ELR (cell line): ENCODE measurements around the gene GJB4.

Experiments
- DNase-seq: peaks from one replicate; pipeline ENCODE4 v3.0.0-alpha.2; 2015; ENCODE audit warnings: low read depth

The GJB4 gene

GRCh38 chr1:34778381-34778780 is 18.8 kb downstream of the GJB4 start:
- no peak for DNase-seq

- no peak for DNase-seq
These were observed 19.5 kb downstream of the GJB4 start for GRCh38 chr1:34779005-34779404.

DNA sequence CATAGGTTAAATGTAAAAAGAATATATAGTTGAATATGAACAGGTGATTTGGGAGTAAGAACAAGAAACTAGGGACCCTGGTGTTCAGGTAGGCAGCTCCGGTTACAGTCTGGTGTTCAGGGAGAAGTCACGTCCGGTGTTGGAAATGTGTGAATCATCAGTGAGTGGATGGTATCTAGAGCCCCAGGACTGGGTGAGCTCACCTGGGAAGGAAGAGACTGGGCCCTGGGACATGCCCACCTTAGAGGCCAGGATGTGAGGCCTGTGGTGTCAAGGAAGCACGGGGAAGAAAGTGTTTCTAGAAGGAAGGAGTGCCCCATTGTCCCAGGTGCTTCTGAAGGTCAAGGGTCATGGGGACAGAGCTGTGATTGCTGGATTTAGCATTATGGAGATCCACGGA is 20.0 kb downstream of the GJB4 start:
- DNase-seq, result no peak

GRCh38 chr1:34779962-34780361 is 20.4 kb downstream of the GJB4 start:
- DNase-seq, result no peak

- no peak for DNase-seq
These were observed 21.0 kb downstream of the GJB4 start for GRCh38 chr1:34780528-34780927.

DNA sequence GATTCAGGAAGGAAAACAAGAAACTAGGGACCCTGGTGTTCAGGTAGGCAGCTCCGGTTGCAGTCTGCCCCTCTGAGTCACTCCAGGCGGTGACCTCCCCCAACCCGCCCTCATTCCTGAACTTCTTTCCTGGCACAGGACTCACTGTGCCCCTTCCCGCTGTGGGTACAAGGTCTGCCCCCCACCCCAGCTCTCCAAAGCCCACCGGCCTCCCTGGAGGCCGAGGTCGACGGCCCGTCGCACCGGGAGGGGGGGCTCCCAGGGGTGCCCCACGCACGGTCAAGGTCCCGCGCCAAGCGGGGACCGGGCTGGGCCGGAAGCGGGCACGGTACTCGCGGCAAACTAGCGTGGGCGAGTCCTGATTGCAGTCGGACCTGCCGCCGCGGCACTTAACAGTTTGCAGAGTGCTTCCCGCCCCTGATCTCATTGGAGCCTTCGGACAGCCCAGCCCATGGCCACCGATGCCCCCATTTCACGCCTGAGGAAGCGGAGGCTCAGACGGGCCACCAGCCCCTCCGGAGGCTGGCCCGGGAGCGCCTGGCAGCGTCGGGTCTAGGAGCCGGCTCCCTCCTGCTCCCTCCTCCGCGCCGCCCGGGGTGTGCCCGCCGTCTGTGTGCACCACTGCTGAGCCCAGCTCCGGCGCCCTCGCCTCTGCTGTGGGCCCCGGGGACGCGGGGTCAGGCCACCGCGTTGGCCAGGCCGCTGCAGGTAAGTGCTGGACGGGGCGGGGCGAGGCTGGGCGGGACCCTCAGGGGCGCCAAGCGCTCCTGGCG is 21.7 kb downstream of the GJB4 start, which contains the start of gene GJB3:
Gene GJB3 (plus strand): TSS at position 144 of the 773 bp plus-strand sequence. CDS start 3,549 bp downstream, outside the sequence.
- peak; percentile 23 for DNase-seq

GRCh38 chr1:34781844-34782391 is 22.4 kb downstream of the GJB4 start:
- DNase-seq, result peak; percentile 15

GRCh38 chr1:34784751-34785221 is 25.2 kb downstream of the GJB4 start:
- DNase-seq, result no peak

DNA sequence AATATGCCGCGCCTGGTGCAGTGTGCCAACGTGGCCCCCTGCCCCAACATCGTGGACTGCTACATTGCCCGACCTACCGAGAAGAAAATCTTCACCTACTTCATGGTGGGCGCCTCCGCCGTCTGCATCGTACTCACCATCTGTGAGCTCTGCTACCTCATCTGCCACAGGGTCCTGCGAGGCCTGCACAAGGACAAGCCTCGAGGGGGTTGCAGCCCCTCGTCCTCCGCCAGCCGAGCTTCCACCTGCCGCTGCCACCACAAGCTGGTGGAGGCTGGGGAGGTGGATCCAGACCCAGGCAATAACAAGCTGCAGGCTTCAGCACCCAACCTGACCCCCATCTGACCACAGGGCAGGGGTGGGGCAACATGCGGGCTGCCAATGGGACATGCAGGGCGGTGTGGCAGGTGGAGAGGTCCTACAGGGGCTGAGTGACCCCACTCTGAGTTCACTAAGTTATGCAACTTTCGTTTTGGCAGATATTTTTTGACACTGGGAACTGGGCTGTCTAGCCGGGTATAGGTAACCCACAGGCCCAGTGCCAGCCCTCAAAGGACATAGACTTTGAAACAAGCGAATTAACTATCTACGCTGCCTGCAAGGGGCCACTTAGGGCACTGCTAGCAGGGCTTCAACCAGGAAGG is 25.8 kb downstream of the GJB4 start:
- DNase-seq, result no peak

DNA sequence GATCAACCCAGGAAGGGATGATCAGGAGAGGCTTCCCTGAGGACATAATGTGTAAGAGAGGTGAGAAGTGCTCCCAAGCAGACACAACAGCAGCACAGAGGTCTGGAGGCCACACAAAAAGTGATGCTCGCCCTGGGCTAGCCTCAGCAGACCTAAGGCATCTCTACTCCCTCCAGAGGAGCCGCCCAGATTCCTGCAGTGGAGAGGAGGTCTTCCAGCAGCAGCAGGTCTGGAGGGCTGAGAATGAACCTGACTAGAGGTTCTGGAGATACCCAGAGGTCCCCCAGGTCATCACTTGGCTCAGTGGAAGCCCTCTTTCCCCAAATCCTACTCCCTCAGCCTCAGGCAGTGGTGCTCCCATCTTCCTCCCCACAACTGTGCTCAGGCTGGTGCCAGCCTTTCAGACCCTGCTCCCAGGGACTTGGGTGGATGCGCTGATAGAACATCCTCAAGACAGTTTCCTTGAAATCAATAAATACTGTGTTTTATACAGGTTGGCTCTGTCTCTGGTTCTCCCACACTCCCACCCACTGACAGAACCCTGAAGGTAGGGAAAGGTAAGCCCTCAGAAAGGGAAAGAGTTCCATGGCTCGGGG is 26.4 kb downstream of the GJB4 start:
- no peak for DNase-seq

DNA sequence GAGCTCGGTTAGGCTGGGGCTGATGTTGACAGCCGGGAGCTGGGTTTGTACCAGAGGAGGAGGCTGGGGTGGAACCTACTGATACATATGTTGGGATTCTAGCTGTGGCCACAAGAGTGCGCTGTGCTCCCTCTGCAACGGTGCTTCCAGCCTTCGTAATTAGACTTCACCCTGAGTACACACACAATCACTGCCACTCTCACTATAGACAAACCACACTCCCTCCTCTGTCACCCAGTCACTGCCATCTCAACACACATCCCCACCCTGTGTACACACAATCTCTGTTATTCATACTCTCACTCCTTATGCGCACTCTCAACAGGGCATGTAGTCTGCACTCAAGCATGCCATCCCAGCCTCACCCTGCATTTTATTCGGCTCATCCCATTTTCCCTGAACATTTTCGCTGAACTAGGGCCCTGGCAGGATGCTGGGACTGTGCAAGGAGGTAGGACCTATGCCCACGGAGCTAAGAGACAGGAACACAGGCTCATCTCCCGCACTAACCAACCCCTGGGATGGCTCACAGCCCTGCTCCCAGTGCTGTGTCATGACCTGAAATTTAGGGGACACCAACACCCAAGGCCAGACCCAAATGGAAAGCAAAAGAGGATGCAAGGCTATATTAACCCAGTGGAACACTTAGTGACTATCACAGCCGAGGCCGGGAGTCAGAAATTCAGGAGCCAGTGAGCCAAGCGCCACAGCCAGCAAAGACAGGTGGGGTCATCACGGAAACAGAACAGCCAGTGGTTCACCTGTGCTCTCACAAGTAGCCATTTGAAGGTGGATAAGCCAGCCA is 27.2 kb downstream of the GJB4 start:
- peak; percentile 74 for DNase-seq

- peak; percentile 45 for DNase-seq
These were observed 28.2 kb downstream of the GJB4 start for GRCh38 chr1:34787461-34788420.

DNA sequence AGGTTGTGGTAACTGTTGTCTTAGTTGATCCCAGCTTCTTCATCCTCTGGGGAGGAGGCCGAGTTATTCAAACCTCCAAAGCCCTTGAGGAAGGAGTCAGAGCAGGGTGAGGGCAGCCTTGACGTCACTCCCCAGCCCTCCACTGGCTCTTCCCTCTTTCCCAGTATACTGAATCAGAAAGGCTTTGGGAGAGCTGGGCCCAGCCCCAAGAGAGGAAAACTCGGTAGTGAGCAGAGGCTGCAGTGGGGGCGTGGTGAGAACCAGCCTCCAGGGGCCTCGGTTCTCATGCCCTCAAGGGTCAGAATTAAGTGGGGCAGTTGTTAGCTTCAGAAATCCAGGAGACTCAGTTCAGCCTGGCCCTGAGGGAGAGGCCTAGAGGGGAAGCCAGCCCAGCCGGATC is 31.4 kb downstream of the GJB4 start:
- no peak for DNase-seq

DNA sequence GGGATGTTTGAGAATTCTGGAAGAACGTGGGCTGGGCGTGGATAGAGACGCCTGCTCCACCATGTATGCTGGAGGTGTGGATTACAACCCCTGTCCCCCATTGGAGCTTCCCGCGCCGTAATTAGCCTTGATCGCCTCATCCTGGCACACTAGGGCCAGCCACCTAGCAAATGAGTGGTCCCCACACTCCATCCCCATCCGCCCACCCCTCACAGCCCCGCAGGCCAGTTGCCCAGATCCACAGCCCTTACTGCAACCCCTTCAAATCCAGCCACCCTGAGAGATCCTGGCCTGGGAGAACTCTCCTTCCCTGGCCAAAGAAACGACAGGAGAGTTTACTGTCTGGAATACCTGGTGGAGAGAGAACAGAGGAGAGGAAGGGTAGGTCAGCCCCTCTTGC is 32.9 kb downstream of the GJB4 start:
- no peak for DNase-seq

GRCh38 chr1:34792868-34793727 is 33.6 kb downstream of the GJB4 start, which contains the start of gene GJA4:
Gene GJA4, plus strand, starts transcription at chr1:34792999. Its CDS starts 1,215 bp downstream, at chr1:34794214.
- DNase-seq, result no peak

GRCh38 chr1:34794001-34794789 is 34.7 kb downstream of the GJB4 start:
- no peak for DNase-seq

DNA sequence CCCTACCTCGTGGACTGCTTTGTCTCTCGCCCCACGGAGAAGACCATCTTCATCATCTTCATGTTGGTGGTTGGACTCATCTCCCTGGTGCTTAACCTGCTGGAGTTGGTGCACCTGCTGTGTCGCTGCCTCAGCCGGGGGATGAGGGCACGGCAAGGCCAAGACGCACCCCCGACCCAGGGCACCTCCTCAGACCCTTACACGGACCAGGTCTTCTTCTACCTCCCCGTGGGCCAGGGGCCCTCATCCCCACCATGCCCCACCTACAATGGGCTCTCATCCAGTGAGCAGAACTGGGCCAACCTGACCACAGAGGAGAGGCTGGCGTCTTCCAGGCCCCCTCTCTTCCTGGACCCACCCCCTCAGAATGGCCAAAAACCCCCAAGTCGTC is 35.2 kb downstream of the GJB4 start:
- no peak for DNase-seq

GRCh38 chr1:34795916-34796315 is 36.4 kb downstream of the GJB4 start:
- no peak for DNase-seq

DNA sequence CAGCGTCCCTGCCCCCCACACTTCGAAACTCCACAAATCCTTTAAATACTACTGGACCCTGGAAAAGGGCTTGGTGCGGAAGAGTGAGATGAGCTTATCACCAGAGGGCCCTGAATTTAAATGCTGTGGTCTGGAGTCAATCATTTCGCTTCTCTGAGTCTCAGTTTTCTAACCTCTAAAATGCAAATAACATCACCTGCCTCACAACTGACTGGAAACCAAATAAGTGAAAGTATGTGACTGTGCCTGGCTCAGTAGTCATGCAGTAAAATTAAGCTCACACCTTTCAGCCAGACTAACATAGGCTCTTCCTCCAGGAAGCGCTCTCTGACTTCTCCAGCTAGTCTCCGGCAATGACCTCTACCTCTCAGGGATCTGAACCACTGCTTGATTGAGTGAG is 37.5 kb downstream of the GJB4 start:
- no peak for DNase-seq
